Right lobe of liver (tissue), 6 donors: Measurements from ENCODE around the gene ADAMTS16. TPM values are rescaled to one million over a fixed set of nuclear protein-coding genes. Genes with fewer than 3 reads are reported as not detected.

Source experiments
- ATAC-seq, 4 donors: fragments of 200-7000 bp; cut with Tn5 transposase; one replicate each; pipeline ENCODE4 v1.9.1; 2020; ENCODE audit warnings: mild to moderate bottlenecking in 4 of 4, moderate library complexity in 4 of 4
- DNase-seq, 3 donors: peaks; one replicate each; pipeline ENCODE4 v3.0.0-alpha.2; 2020
- H3K27ac ChIP-seq, 3 donors: fragments of 200-600 bp; one replicate each; pipeline ENCODE4 v1.8.0; 2022
- H3K27me3 ChIP-seq, 2 donors: fragments of 200-600 bp; one replicate each; pipeline ENCODE4 v1.8.0; 2022
- H3K36me3 ChIP-seq, 4 donors: fragments of 200-600 bp; sonication (generic) in 1 of 4; one replicate each; pipeline versions ENCODE4 v1.5.1 to v1.8.0; 2017 to 2022; ENCODE audit warnings: control low read depth in 1 of 4
- H3K4me1 ChIP-seq, 4 donors: fragments of 200-600 bp; sonication (generic) in 1 of 4; one replicate each; pipeline versions ENCODE4 v1.5.1 to v1.8.0; 2017 to 2022; ENCODE audit warnings: control low read depth in 1 of 4
- H3K4me3 ChIP-seq, 3 donors: fragments of 200-600 bp; one replicate each; pipeline ENCODE4 v1.8.0; 2022
- H3K9me3 ChIP-seq, 4 donors: fragments of 200-600 bp; sonication (generic) in 1 of 4; one replicate each; pipeline versions ENCODE4 v1.5.1 to v1.8.0; 2017 to 2022; ENCODE audit warnings: control low read depth in 1 of 4
- POLR2A ChIP-seq: fragments of 450-650 bp; IDR thresholded peaks from one replicate; pipeline ENCODE4 v1.6.1; 2017; ENCODE audit warnings: antibody characterized with exemption, mild to moderate bottlenecking
- WGBS: methylation state at CpG from one replicate; pipeline ENCODE4 v1.1.6; 2018; ENCODE audit warnings: low coverage, low lambda C conversion rate; ENCODE audit not compliant: insufficient coverage; ENCODE audit errors: missing lambda C conversion rate; 5-methylcytosine and 5-hydroxymethylcytosine counted together
- intact Hi-C, 2 donors: fragments of 100-400 bp; cut with DNase I; formaldehyde crosslinking; loops; one replicate each; pipeline versions ENCODE4 v1.11.2 to v1.14.1; 2022
- total RNA-seq, 6 experiments: library from RNA; depleted of rRNA in 2 of 6; stranded (reverse); fragments of >200 nt in 2 of 6; fragmentation: NEBNext Ultra II Directional in 3 of 6; extraction: Animal tissue kit (Norgen Biotek cat#: 25700) in 3 of 6; gene quantifications; one replicate each; pipeline versions ENCODE4 v1.1.0 to v1.2.4, GENCODE V29; 2016 to 2023
- TF ChIP-seq, protein P1 (sequence below), 4 donors: fragments of 200-600 bp in 3 of 4; fragments of 450-650 bp in 1 of 4; IDR thresholded peaks; one replicate each; pipeline versions ENCODE4 v1.5.1 to v1.8.0; 2016 to 2022; ENCODE audit warnings: antibody characterized with exemption in 4 of 4, mild to moderate bottlenecking in 2 of 4
- donor health status: DM: no; HTN: yes; CAD: no.
- donor health status: DM: no; HTN: no; CAD: no.
- donor health status: DM: no; HTN: no; CAD: no.
- donor health status: DM: no; HTN: yes; CAD: no.
- donor health status: DM: no; HTN: yes; CAD: no.

Gene ADAMTS16
- total RNA-seq, 6 experiments from 2014 or later: not detected

- WGBS: 3% methylated on average over 17 of the region's 57 CpGs
- H3K4me3 ChIP-seq: peak overlapping the region in 1 of 3 donors; percentile 6
- peaks cover 0 to 5% of the 10 kb centered on the region in 2 donors for H3K27me3 ChIP-seq
- TF ChIP-seq POLR2A: no peak
- TF ChIP-seq, protein P1, sequence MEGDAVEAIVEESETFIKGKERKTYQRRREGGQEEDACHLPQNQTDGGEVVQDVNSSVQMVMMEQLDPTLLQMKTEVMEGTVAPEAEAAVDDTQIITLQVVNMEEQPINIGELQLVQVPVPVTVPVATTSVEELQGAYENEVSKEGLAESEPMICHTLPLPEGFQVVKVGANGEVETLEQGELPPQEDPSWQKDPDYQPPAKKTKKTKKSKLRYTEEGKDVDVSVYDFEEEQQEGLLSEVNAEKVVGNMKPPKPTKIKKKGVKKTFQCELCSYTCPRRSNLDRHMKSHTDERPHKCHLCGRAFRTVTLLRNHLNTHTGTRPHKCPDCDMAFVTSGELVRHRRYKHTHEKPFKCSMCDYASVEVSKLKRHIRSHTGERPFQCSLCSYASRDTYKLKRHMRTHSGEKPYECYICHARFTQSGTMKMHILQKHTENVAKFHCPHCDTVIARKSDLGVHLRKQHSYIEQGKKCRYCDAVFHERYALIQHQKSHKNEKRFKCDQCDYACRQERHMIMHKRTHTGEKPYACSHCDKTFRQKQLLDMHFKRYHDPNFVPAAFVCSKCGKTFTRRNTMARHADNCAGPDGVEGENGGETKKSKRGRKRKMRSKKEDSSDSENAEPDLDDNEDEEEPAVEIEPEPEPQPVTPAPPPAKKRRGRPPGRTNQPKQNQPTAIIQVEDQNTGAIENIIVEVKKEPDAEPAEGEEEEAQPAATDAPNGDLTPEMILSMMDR (IDR thresholded peaks at IDR 0.05): no peak
- no peak for DNase-seq
- ATAC-seq: no peak
- no peaks in the 10 kb centered on the region for H3K9me3 ChIP-seq
- intact Hi-C loops: loop anchor here (5.0 to 10.0 kb wide), 2 partner anchors 257 to 274 kb away; no protein-coding TSS in a partner anchor
- no peaks in the 10 kb centered on the region for H3K36me3 ChIP-seq
- peaks cover 0 to 28% (median 6%) of the 10 kb centered on the region in 4 donors for H3K4me1 ChIP-seq
- no peak overlapping the region for H3K27ac ChIP-seq
These were observed 579 bp downstream of the ADAMTS16 start for GRCh38 chr5:5140479-5141338.

GRCh38 chr5:5141339-5141599 is 1.1 kb downstream of the ADAMTS16 start:
- H3K4me1 ChIP-seq: peaks cover 0 to 25% (median 3%) of the 10 kb centered on the region in 4 donors
- H3K4me3 ChIP-seq: no peak overlapping the region
- ATAC-seq (no peak), DNase-seq (no peak)
- no peak overlapping the region for H3K27ac ChIP-seq
- TF ChIP-seq, protein P1 (IDR thresholded peaks at IDR 0.05): no peak
- peaks cover 0 to 5% of the 10 kb centered on the region in 2 donors for H3K27me3 ChIP-seq
- WGBS: 31% methylated on average over 4 of the region's 4 CpGs
- intact Hi-C loops: loop anchor here (5.0 to 10.0 kb wide), 2 partner anchors 256 to 274 kb away; no protein-coding TSS in a partner anchor
- H3K36me3 ChIP-seq: no peaks in the 10 kb centered on the region
- no peaks in the 10 kb centered on the region for H3K9me3 ChIP-seq

DNA sequence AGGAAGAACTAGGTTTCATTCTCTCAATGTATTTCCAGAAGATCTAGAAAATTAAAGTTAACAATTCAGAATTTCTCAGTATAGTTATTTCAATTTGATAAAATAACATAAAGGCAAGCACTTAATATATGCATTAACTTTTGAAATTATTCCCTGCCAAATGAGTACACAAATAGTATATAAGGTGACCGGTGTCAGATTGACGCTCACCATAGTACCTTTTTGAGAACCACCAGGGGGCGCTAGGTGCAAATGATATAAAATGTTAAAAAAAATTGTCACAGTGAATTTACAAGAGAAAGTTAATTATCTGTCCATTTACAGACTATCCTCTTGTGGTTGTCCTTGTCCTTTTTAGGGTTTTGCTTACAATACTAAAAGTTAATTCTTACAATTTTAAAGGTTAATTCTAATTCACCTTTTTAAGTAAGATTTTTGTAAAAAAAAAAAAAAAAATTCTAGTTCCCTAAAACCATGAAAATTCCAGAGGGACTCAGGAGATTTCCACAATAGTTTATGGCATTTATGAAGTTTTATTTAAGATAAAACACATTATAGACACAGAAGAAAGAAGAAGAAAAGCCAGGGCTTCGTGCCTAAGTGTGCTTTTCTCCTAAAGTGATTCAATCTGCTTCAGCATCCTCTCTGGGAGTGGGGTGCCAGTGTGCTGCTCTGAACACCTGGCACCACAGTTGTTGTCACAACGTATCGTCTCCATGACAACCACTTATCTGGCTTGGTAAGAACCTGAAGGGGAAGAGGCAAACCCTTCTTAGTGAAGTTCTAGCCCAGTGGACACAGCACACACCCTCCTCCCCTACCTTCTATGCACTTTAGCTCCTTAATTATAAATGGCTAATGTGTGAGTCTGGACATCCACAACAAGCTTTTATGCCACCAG is 1.7 kb downstream of the ADAMTS16 start:
- no peak for DNase-seq
- no peaks in the 10 kb centered on the region for H3K9me3 ChIP-seq
- intact Hi-C loops: loop anchor here (5.0 to 10.0 kb wide), 2 partner anchors 255 to 273 kb away; no protein-coding TSS in a partner anchor
- no peak overlapping the region for H3K27ac ChIP-seq
- WGBS: 5% methylated on average over 6 of the region's 6 CpGs
- peak; percentile 54 to 76 (median 74) for ATAC-seq
- H3K27me3 ChIP-seq: peaks cover 0 to 5% of the 10 kb centered on the region in 2 donors
- no peak overlapping the region for H3K4me3 ChIP-seq
- peaks cover 0 to 22% (median 2%) of the 10 kb centered on the region in 4 donors for H3K4me1 ChIP-seq
- TF ChIP-seq, protein P1 (IDR thresholded peaks at IDR 0.05): peak; percentile 79 to 87 (median 81)
- no peak for TF ChIP-seq POLR2A
- H3K36me3 ChIP-seq: no peaks in the 10 kb centered on the region

GRCh38 chr5:5144441-5144840 is 4.3 kb downstream of the ADAMTS16 start:
- Histone ChIP-seq H3K27ac (no peak overlapping the region), H3K4me3 (no peak overlapping the region), H3K27me3 (peaks cover 0 to 5% of the 10 kb centered on the region in 2 donors), H3K4me1 (peaks cover 0 to 19% (median 2%) of the 10 kb centered on the region in 4 donors), H3K36me3 (no peaks in the 10 kb centered on the region), H3K9me3 (no peaks in the 10 kb centered on the region)
- DNase-seq (no peak), ATAC-seq (peak in 3 of 4 donors; percentile 45 to 85 (median 52))
- intact Hi-C loops: loop anchor here (5.0 to 10.0 kb wide), 2 partner anchors 253 to 270 kb away; no protein-coding TSS in a partner anchor
- WGBS: 30% methylated on average over 7 of the region's 7 CpGs
- TF ChIP-seq POLR2A: no peak
- TF ChIP-seq, protein P1 (IDR thresholded peaks at IDR 0.05): no peak
